Measurements from ENCODE around the gene CEBPE. TPM values are rescaled to one million over a fixed set of nuclear protein-coding genes. Genes with fewer than 3 reads are reported as not detected.

The CEBPE gene
- polyA plus RNA-seq, 1 donor from 2014 or later: not detected

- Histone ChIP-seq H3K9me2 (ENCODE audit: insufficient read depth, low read length) (no peaks in the 10 kb centered on the region), H3K27ac (ENCODE audit: low read length) (no peak overlapping the region), H3K4me3 (ENCODE audit: low read length) (no peak overlapping the region), H2AFZ (ENCODE audit: low read depth, low read length) (no peak overlapping the region), H3K36me3 (ENCODE audit: insufficient read depth, low read length) (no peaks in the 10 kb centered on the region), H4K20me1 (ENCODE audit: insufficient read depth) (no peaks in the 10 kb centered on the region), H3K27me3 (ENCODE audit: insufficient read depth, low read depth, low read length) (no peaks in the 10 kb centered on the region), H3K79me2 (replicated peaks; ENCODE audit: insufficient read depth, low read length) (peaks cover 34% of the 10 kb centered on the region), H3K4me2 (ENCODE audit: low read length) (no peak overlapping the region), H3K9me3 (ENCODE audit: low read length) (no peaks in the 10 kb centered on the region), H3K9ac (ENCODE audit: low read length) (no peak overlapping the region), H3F3A (ENCODE audit: insufficient read depth, low read length, poor library complexity, severe bottlenecking) (no peaks in the 10 kb centered on the region)
- no peak for TF ChIP-seq EP300 (conservative IDR thresholded peaks at IDR 0.05; ENCODE audit: poor library complexity, severe bottlenecking)
- TF ChIP-seq MXI1 (conservative IDR thresholded peaks at IDR 0.05; ENCODE audit: poor library complexity, severe bottlenecking): no peak
- TF ChIP-seq, protein P1, sequence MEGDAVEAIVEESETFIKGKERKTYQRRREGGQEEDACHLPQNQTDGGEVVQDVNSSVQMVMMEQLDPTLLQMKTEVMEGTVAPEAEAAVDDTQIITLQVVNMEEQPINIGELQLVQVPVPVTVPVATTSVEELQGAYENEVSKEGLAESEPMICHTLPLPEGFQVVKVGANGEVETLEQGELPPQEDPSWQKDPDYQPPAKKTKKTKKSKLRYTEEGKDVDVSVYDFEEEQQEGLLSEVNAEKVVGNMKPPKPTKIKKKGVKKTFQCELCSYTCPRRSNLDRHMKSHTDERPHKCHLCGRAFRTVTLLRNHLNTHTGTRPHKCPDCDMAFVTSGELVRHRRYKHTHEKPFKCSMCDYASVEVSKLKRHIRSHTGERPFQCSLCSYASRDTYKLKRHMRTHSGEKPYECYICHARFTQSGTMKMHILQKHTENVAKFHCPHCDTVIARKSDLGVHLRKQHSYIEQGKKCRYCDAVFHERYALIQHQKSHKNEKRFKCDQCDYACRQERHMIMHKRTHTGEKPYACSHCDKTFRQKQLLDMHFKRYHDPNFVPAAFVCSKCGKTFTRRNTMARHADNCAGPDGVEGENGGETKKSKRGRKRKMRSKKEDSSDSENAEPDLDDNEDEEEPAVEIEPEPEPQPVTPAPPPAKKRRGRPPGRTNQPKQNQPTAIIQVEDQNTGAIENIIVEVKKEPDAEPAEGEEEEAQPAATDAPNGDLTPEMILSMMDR (IDR thresholded peaks at IDR 0.05; ENCODE audit: poor library complexity, severe bottlenecking): no peak
- TF ChIP-seq RAD21 (conservative IDR thresholded peaks at IDR 0.05): no peak
- TF ChIP-seq TAF1 (IDR thresholded peaks at IDR 0.05; ENCODE audit: low read depth): no peak
- TF ChIP-seq SMC3 (conservative IDR thresholded peaks at IDR 0.05; ENCODE audit: poor library complexity): no peak
- no peak for TF ChIP-seq EZH2 (IDR thresholded peaks at IDR 0.05; ENCODE audit: borderline replicate concordance, insufficient read depth, low read length, poor library complexity, severe bottlenecking)
- no peak for TF ChIP-seq REST (IDR thresholded peaks at IDR 0.05; ENCODE audit: borderline replicate concordance)
- no peak for TF ChIP-seq POLR2AphosphoS5 (IDR thresholded peaks at IDR 0.05)
Observed at GRCh38 chr14:23097786-23098185, 21.3 kb downstream of the CEBPE start.

- no peak for TF ChIP-seq RAD21 (conservative IDR thresholded peaks at IDR 0.05)
- TF ChIP-seq POLR2AphosphoS5 (IDR thresholded peaks at IDR 0.05): peak; percentile 42
- TF ChIP-seq EP300 (conservative IDR thresholded peaks at IDR 0.05; ENCODE audit: poor library complexity, severe bottlenecking): peak; percentile 41
- TF ChIP-seq SMC3 (conservative IDR thresholded peaks at IDR 0.05; ENCODE audit: poor library complexity): no peak
- TF ChIP-seq REST (IDR thresholded peaks at IDR 0.05; ENCODE audit: borderline replicate concordance): no peak
- TF ChIP-seq, protein P1 (IDR thresholded peaks at IDR 0.05; ENCODE audit: poor library complexity, severe bottlenecking): no peak
- TF ChIP-seq MXI1 (conservative IDR thresholded peaks at IDR 0.05; ENCODE audit: poor library complexity, severe bottlenecking): peak; percentile 96
- Histone ChIP-seq H3K36me3 (ENCODE audit: insufficient read depth, low read length) (no peaks in the 10 kb centered on the region), H3F3A (ENCODE audit: insufficient read depth, low read length, poor library complexity, severe bottlenecking) (no peaks in the 10 kb centered on the region), H3K27ac (ENCODE audit: low read length) (peak within 1 kb of the TSS; percentile 96), H3K27me3 (ENCODE audit: insufficient read depth, low read depth, low read length) (no peaks in the 10 kb centered on the region), H3K9ac (ENCODE audit: low read length) (peak within 1 kb of the TSS; percentile 96), H3K4me2 (ENCODE audit: low read length) (peak within 1 kb of the TSS; percentile 94), H3K9me3 (ENCODE audit: low read length) (no peaks in the 10 kb centered on the region), H2AFZ (ENCODE audit: low read depth, low read length) (peak within 1 kb of the TSS; percentile 92), H3K9me2 (ENCODE audit: insufficient read depth, low read length) (no peaks in the 10 kb centered on the region), H3K4me3 (ENCODE audit: low read length) (peak within 1 kb of the TSS; percentile 74), H4K20me1 (ENCODE audit: insufficient read depth) (no peaks in the 10 kb centered on the region), H3K79me2 (replicated peaks; ENCODE audit: insufficient read depth, low read length) (peaks cover 44% of the 10 kb centered on the region)
Observed at GRCh38 chr14:23095196-23096108, 23.6 kb downstream of the CEBPE start, which contains the start of gene C14orf119. Gene C14orf119, plus strand, starts transcription at chr14:23095505. Its CDS starts 2,154 bp downstream, at chr14:23097659.
